HEK293T (cell line): Measurements from ENCODE around the gene RERGL.

Experiments used
- CTCF ChIA-PET: fragments of 350-600 bp; formaldehyde crosslinking; extraction: SDS; loops from one replicate; lab custom pipeline; 2021; ENCODE audit warnings: antibody characterized with exemption, inconsistent platforms; lab: Yijun Ruan, JAX
- POLR2A ChIA-PET: fragments of 350-600 bp; formaldehyde crosslinking; extraction: SDS; loops from one replicate; lab custom pipeline; 2020; ENCODE audit warnings: antibody characterized with exemption, inconsistent platforms; lab: Yijun Ruan, JAX
- DNase-seq: peaks from one replicate; pipeline ENCODE4 v3.0.0; 2012; ENCODE audit warnings: mixed read lengths; ENCODE audit errors: extremely low spot score
- ARNT ChIP-seq: fragments of 450-650 bp; IDR thresholded peaks from 2 replicates; pipeline ENCODE4 v1.6.1; 2017; ENCODE audit warnings: mild to moderate bottlenecking
- BHLHE40 ChIP-seq: fragments of 450-650 bp; IDR thresholded peaks from 2 replicates; pipeline ENCODE4 v1.6.1; 2016; ENCODE audit warnings: mild to moderate bottlenecking, moderate library complexity, borderline replicate concordance
- CTBP1 ChIP-seq: fragments of 450-650 bp; IDR thresholded peaks from 2 replicates; pipeline ENCODE4 v1.6.1; 2016; ENCODE audit warnings: borderline replicate concordance
- ELF4 ChIP-seq: fragments of 450-650 bp; IDR thresholded peaks from 2 replicates; pipeline ENCODE4 v1.6.1; 2017; ENCODE audit warnings: antibody characterized with exemption
- FOXA1 ChIP-seq: fragments of 450-650 bp; IDR thresholded peaks from 2 replicates; pipeline ENCODE4 v1.6.1; 2016; ENCODE audit warnings: mild to moderate bottlenecking
- FOXK2 ChIP-seq: fragments of 450-650 bp; IDR thresholded peaks from 2 replicates; pipeline ENCODE4 v1.6.1; 2016; ENCODE audit warnings: mild to moderate bottlenecking
- FOXM1 ChIP-seq: fragments of 450-650 bp; IDR thresholded peaks from 2 replicates; pipeline ENCODE4 v1.6.1; 2017; ENCODE audit warnings: mild to moderate bottlenecking, borderline replicate concordance
- HDGF ChIP-seq: fragments of 450-650 bp; IDR thresholded peaks from 2 replicates; pipeline ENCODE4 v1.6.1; 2017; ENCODE audit warnings: antibody characterized with exemption, borderline replicate concordance
- L3MBTL2 ChIP-seq: fragments of 450-650 bp; conservative IDR thresholded peaks from 2 replicates; pipeline ENCODE4 v1.6.1; 2016; ENCODE audit warnings: mild to moderate bottlenecking
- LEF1 ChIP-seq: fragments of 450-650 bp; IDR thresholded peaks from 2 replicates; pipeline ENCODE4 v1.6.1; 2017; ENCODE audit warnings: mild to moderate bottlenecking, borderline replicate concordance
- NFRKB ChIP-seq: fragments of 450-650 bp; IDR thresholded peaks from 2 replicates; pipeline ENCODE4 v1.6.1; 2016; ENCODE audit warnings: mild to moderate bottlenecking, moderate library complexity
- SP1 ChIP-seq: fragments of 450-650 bp; IDR thresholded peaks from 2 replicates; pipeline ENCODE4 v1.6.1; 2017
- SUZ12 ChIP-seq: fragments of 450-650 bp; IDR thresholded peaks from 2 replicates; pipeline ENCODE4 v1.6.1; 2016; ENCODE audit warnings: mild to moderate bottlenecking
- TARDBP ChIP-seq: fragments of 450-650 bp; IDR thresholded peaks from 2 replicates; pipeline ENCODE4 v1.6.1; 2016
- ZNF384 ChIP-seq: fragments of 450-650 bp; IDR thresholded peaks from 2 replicates; pipeline ENCODE4 v1.6.1; 2016
- TF ChIP-seq, protein P1 (sequence below): fragments of 450-650 bp; IDR thresholded peaks from 2 replicates; pipeline ENCODE4 v1.6.1; 2016

Gene RERGL, protein sequence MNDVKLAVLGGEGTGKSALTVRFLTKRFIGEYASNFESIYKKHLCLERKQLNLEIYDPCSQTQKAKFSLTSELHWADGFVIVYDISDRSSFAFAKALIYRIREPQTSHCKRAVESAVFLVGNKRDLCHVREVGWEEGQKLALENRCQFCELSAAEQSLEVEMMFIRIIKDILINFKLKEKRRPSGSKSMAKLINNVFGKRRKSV

DNA sequence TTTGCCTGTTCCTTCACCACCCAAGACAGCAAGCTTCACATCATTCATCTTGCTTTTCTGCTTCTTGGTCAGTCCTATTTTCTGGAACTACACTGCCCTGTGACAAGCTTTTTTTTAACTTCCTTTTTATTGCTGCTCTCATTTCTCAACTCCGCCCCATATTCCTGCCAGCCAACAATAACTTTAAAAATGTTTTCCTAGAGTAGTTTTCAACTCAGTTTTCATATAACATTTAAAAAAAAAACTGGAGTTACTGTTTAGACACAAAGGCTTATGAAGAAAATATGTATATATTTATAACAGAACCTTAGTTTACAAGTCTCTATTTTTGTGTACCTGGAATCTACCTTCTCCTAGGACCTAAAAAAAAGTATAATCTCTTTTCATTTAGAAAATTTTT, at the start of gene RERGL:
Gene RERGL (minus strand): TSS at position 101 of the 400 bp plus-strand sequence. CDS start 53 bp downstream, at position 48.
- ChIA-PET POLR2A (no interaction called here), CTCF (no interaction called here)
- DNase-seq: no peak
- TF ChIP-seq ZNF384 (no peak), ARNT (no peak), HDGF (no peak), FOXM1 (no peak), L3MBTL2 (no peak), FOXA1 (no peak), TARDBP (no peak), BHLHE40 (no peak), ELF4 (no peak), SUZ12 (no peak), CTBP1 (no peak), NFRKB (no peak), SP1 (no peak), FOXK2 (no peak), LEF1 (no peak)
- TF ChIP-seq, protein P1, sequence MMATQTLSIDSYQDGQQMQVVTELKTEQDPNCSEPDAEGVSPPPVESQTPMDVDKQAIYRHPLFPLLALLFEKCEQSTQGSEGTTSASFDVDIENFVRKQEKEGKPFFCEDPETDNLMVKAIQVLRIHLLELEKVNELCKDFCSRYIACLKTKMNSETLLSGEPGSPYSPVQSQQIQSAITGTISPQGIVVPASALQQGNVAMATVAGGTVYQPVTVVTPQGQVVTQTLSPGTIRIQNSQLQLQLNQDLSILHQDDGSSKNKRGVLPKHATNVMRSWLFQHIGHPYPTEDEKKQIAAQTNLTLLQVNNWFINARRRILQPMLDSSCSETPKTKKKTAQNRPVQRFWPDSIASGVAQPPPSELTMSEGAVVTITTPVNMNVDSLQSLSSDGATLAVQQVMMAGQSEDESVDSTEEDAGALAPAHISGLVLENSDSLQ: no peak

DNA sequence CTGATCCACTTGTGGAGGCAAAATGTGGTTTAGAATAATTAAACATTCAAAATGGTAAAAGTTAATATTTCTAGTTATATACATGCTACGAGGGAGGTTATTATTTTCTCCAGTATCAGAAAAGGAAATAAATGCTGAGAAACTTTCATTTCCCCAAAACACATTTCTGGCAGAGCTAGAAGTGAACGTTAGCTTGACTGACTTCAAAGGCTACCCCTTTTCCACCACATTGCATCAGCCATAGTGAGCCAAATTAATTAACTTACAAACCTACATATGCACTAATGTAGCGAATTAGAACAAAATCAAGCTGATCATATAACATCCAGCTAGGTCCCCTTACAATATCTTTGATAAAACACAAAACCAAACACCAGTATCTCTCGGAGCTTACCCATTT, 49.3 kb upstream of the RERGL start:
- ChIA-PET POLR2A (no interaction called here), CTCF (interaction anchor here (0.7 to 1.4 kb wide), 3 partner anchors 180 to 1756 kb away, joined by 3 to 4 read pairs (median 3); no protein-coding TSS in a partner anchor)
- DNase-seq: no peak
- TF ChIP-seq, protein P1: no peak
- TF ChIP-seq SUZ12 (no peak), NFRKB (no peak), L3MBTL2 (no peak), FOXM1 (no peak)

DNA sequence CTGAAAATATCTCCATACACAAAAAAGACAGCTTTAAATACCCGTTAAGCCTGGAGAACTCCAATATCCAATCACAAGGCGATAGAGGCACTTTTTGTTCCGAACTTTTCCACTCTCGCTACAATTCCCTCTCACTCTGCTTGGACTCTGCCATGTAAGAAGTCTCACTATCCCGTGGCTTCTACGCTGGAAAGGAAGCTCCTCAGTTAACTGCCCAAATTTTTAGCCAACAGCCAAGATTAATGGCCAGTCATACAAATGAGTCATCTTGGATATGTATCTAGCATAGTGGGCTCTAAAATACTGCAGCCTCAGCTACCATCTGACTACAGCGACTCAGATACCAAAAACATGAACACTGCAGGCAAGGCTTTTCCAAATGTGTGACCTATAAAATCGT, 45.5 kb upstream of the RERGL start:
- DNase-seq: no peak
- TF ChIP-seq SUZ12 (no peak), FOXM1 (no peak), SP1 (no peak), HDGF (no peak), L3MBTL2 (no peak), FOXA1 (no peak), ARNT (no peak), LEF1 (no peak), TARDBP (no peak), BHLHE40 (no peak), ZNF384 (no peak), NFRKB (no peak), FOXK2 (no peak), ELF4 (no peak), CTBP1 (no peak)
- TF ChIP-seq, protein P1: no peak
- POLR2A ChIA-PET: no interaction called here
- CTCF ChIA-PET: interaction anchor here (0.7 kb wide), 1 partner anchor 1033 kb away, joined by 3 read pairs; no protein-coding TSS in a partner anchor

DNA sequence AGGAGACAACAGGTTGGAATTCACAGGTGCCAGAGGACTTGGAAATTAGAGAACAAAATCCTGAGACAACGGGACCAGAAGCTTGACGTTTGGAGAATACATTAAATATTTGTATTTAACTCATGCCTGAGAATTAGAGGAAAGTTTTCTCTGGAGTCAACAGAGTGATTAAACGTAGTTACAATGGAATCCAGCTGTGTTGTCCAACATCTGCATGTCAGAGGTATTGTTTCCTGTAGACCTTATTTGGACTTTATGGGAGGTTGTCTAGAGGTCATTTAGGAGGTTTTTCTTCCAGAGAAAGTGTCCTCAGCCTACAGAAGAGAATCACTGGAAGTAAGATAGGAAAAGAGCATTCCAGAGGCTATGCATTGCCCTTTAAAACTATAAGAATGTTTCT, 45.1 kb upstream of the RERGL start:
- ChIA-PET CTCF (interaction anchor here (0.7 kb wide), 1 partner anchor 1034 kb away, joined by 3 read pairs; no protein-coding TSS in a partner anchor), POLR2A (no interaction called here)
- TF ChIP-seq HDGF (no peak), TARDBP (no peak), LEF1 (no peak), CTBP1 (no peak), FOXA1 (no peak), BHLHE40 (no peak), NFRKB (no peak), ZNF384 (no peak), L3MBTL2 (no peak), FOXM1 (no peak), ELF4 (no peak), SUZ12 (no peak)
- TF ChIP-seq, protein P1: no peak
- DNase-seq: no peak

DNA sequence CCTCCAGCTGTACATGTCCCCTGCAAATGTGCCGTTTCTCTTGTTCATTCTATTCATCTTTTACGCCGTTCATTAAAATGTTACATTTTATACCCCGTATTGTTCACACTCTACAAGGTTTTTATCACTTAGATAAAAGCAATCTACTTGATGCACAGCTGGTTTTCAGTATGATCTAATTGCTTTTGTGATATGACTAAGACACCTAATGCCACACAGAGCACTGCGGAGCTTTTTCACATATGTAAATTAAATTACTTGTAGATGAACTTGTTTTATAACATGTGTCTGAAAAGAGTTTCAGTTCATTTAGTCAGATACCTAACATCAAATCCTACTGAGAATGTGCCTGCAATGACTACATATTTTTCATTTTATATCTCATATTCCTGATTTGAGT, 40.9 kb upstream of the RERGL start:
- POLR2A ChIA-PET: no interaction called here

DNA sequence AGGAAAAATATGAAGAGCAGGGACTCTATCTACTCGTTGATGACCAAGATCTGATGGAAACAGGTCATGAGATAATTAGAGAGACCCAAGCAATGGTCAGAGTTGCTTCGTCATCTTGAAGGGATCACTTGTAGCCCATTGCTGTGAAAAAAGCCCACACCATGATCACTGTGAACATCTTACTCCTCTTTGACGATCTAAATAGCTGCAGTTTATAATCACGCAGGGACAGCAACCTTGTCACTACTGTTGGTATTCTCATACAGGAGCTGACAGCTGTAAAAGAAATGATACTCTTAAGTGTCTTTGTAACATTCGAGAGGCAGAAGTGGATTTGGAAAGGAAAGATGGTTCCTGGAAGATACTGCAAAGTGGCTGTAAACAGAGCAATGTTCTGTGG, 33.7 kb upstream of the RERGL start:
- TF ChIP-seq L3MBTL2 (no peak), ELF4 (no peak), BHLHE40 (no peak)
- POLR2A ChIA-PET: no interaction called here
- DNase-seq: no peak
- CTCF ChIA-PET: no interaction called here

More for the DNA sequence above, 40.9 kb upstream of the RERGL start:
- DNase-seq: no peak
- CTCF ChIA-PET: interaction anchor here (0.6 kb wide), 1 partner anchor 189 kb away, joined by 3 read pairs; no protein-coding TSS in a partner anchor
- TF ChIP-seq L3MBTL2 (no peak), SUZ12 (no peak)
